Measurements from ENCODE around the gene PSMC1. TPM values are rescaled to one million over a fixed set of nuclear protein-coding genes. Genes with fewer than 3 reads are reported as not detected.

PSMC1 gene
- total and polyA plus RNA-seq, 12 donors, result 67.1 to 456 (median 87.4) TPM

DNA sequence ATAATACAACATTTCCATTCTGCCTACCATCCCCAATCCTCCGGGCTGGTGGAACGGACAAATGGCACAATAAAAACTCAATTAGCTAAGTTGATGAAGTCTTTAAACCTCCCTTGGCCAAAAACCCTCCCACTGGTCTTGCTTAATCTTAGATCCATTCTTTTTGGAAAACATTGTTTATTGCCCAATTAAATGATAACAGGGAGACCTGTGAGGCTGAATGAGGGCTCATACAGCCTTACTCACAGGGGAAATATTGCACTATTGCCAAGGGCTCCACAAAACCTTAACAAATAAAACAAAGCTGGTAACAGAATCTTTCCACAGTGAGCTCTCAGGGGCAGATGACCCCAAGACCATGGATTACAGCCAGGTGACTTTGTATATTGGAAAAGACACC, 7.8 kb upstream of the PSMC1 start:
- Histone ChIP-seq H3K4me3 (no peak overlapping the region), H3K36me3 (replicated peaks in 1 of 2) (no peaks in the 10 kb centered on the region), H3K9me3 (replicated peaks in 1 of 3) (no peaks in the 10 kb centered on the region), H3K4me1 (replicated peaks in 1 of 2) (no peaks in the 10 kb centered on the region), H3K27me3 (no peaks in the 10 kb centered on the region), H3K27ac (no peak overlapping the region)
- TF ChIP-seq POLR2A (IDR thresholded peaks at IDR 0.05), result no peak
- TF ChIP-seq, protein P1, sequence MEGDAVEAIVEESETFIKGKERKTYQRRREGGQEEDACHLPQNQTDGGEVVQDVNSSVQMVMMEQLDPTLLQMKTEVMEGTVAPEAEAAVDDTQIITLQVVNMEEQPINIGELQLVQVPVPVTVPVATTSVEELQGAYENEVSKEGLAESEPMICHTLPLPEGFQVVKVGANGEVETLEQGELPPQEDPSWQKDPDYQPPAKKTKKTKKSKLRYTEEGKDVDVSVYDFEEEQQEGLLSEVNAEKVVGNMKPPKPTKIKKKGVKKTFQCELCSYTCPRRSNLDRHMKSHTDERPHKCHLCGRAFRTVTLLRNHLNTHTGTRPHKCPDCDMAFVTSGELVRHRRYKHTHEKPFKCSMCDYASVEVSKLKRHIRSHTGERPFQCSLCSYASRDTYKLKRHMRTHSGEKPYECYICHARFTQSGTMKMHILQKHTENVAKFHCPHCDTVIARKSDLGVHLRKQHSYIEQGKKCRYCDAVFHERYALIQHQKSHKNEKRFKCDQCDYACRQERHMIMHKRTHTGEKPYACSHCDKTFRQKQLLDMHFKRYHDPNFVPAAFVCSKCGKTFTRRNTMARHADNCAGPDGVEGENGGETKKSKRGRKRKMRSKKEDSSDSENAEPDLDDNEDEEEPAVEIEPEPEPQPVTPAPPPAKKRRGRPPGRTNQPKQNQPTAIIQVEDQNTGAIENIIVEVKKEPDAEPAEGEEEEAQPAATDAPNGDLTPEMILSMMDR (IDR thresholded peaks at IDR 0.05), result no peak
- WGBS, 4 donors, result 81 to 89% (median 85%) methylated on average over 2 of the region's 2 CpGs
- intact Hi-C loops (cut with DNase I), result no loop called here
- DNase-seq, result no peak

DNA sequence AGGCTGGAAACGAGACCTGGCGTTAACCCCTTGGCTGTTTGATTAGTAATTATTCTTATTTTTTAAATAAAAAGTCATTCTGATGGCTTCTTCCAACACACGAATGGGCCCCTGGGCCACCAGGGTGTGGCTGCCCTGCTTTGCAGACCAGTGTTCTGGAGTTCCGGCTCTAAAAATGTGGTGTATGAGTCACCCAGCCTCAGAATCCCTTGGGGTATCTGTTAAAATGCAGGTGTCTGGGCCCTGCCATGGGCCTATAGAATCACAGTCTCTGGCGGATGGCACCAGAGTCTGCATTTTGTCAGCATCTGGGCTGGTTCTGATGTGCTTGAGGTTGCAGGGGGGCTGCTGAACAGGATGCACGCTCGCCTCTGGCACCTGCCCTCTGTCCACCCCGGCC, 2.5 kb upstream of the PSMC1 start:
- Histone ChIP-seq H3K27me3 (peaks cover 4% of the 10 kb centered on the region), H3K27ac (no peak overlapping the region), H3K4me1 (replicated peaks in 1 of 2) (peaks cover 11 to 17% of the 10 kb centered on the region in 2 donors), H3K9me3 (replicated peaks in 1 of 3) (no peaks in the 10 kb centered on the region), H3K36me3 (replicated peaks in 1 of 2) (no peaks in the 10 kb centered on the region), H3K4me3 (no peak overlapping the region)
- intact Hi-C loops (cut with DNase I), result no loop called here
- DNase-seq, result no peak
- TF ChIP-seq POLR2A (IDR thresholded peaks at IDR 0.05), result no peak
- TF ChIP-seq, protein P1 (IDR thresholded peaks at IDR 0.05), result no peak
- WGBS, 4 donors, result 70 to 87% (median 81%) methylated on average over 7 to 8 of the region's 8 CpGs

DNA sequence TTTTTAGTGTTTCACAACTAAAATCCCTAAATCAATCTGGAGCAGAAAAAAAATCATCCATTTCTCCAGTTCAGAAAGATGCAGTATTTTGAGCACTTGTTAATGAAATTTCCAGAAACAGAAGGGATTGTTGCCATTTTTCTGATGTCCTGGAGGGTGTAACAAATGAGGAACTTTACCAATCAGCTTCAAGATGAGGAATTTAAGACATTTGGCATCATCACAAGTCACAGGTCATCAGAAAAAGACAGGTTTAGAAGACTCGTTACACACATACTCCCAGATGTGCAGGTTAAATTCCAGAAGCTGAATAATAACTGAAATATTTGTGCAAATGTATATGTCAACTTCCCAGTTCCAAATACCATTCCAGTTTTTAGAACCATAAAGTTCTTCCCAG, 482 bp upstream of the PSMC1 start:
- TF ChIP-seq, protein P1 (IDR thresholded peaks at IDR 0.05), result no peak
- TF ChIP-seq POLR2A (IDR thresholded peaks at IDR 0.05), result no peak
- peaks cover 4% of the 10 kb centered on the region for H3K27me3 ChIP-seq
- H3K36me3 ChIP-seq (replicated peaks in 1 of 2), result peaks cover 0 to 20% of the 10 kb centered on the region in 2 donors
- peak overlapping the region in 2 of 5 donors; percentile 32 to 75 for H3K27ac ChIP-seq
- 55 to 71% (median 65%) methylated on average over 1 of the region's 1 CpG for WGBS, 4 donors
- no peak for DNase-seq
- peak overlapping the region in 2 of 4 donors; percentile 77 to 100 for H3K4me3 ChIP-seq
- H3K4me1 ChIP-seq (replicated peaks in 1 of 2), result peaks cover 11 to 18% of the 10 kb centered on the region in 2 donors
- intact Hi-C loops (cut with DNase I), result no loop called here
- no peaks in the 10 kb centered on the region for H3K9me3 ChIP-seq (replicated peaks in 1 of 3)

DNA sequence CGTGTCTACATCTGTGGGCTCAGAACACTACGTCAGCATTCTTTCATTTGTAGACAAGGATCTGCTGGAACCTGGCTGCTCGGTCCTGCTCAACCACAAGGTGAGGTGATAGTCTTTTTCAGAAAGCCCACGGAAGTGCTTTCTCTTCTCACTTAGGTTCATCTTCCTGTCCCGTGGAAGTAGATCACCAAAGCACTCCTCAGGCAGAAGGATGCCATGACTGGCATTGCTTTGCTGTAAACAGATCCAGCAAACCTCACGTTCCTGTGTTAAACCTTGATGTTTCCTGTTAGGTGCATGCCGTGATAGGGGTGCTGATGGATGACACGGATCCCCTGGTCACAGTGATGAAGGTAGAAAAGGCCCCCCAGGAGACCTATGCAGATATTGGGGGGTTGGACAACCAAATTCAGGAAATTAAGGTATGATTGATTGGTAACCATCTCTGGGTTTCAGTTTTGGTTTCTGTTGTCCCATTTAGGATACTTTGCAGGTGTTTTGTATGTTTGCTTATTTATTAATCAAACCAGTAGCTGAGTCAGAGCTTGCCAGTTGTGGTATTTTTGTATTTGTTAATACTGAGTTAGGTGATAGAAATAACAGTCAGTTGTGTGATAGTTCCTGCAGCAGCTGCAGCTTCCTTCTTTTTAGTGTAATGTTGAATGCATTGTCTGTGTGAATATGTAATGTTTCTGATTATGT, 7.5 kb downstream of the PSMC1 start:
- peaks cover 0 to under 1% of the 10 kb centered on the region in 2 donors for H3K4me1 ChIP-seq (replicated peaks in 1 of 2)
- WGBS, 4 donors, result 75 to 89% (median 77%) methylated on average over 7 to 8 of the region's 8 CpGs
- H3K27me3 ChIP-seq, result no peaks in the 10 kb centered on the region
- intact Hi-C loops (cut with DNase I), result no loop called here
- no peak for TF ChIP-seq POLR2A (IDR thresholded peaks at IDR 0.05)
- TF ChIP-seq, protein P1 (IDR thresholded peaks at IDR 0.05), result no peak
- peaks cover 0 to 89% of the 10 kb centered on the region in 2 donors for H3K36me3 ChIP-seq (replicated peaks in 1 of 2)
- H3K4me3 ChIP-seq, result no peak overlapping the region
- no peak for DNase-seq
- no peak overlapping the region for H3K27ac ChIP-seq
- H3K9me3 ChIP-seq (replicated peaks in 1 of 3), result no peaks in the 10 kb centered on the region
